CD14-positive monocyte (primary cell): ENCODE data around the gene LMO7. TPM values are rescaled to one million over a fixed set of nuclear protein-coding genes. Genes with fewer than 3 reads are reported as not detected.

Experiments used
- DNase-seq, 3 donors: peaks; one replicate each; pipeline ENCODE4 v3.0.0-alpha.2; 2011 to 2022
- H2AFZ ChIP-seq: 2 replicates; pipeline ENCODE4 v1.6.0; 2012; ENCODE audit warnings: mild to moderate bottlenecking, low read depth, low read length, inconsistent platforms; ENCODE audit not compliant: insufficient read depth, poor library complexity, severe bottlenecking
- H3K27ac ChIP-seq, 2 donors: 1 replicate in 1 of 2; 2 replicates in 1 of 2; pipeline ENCODE4 v1.5.1; 2012 to 2013; ENCODE audit warnings: low read length in 2 of 2, control low read depth in 1 of 2, inconsistent platforms in 1 of 2, low read depth in 1 of 2, mild to moderate bottlenecking in 1 of 2
- H3K27me3 ChIP-seq, 2 donors: one replicate each; pipeline versions ENCODE4 v1.6.0 to v1.6.1; 2011 to 2013; ENCODE audit warnings: low read length in 2 of 2; ENCODE audit not compliant: control insufficient read depth in 2 of 2, insufficient read depth in 2 of 2
- H3K36me3 ChIP-seq, 2 donors: replicated peaks in 1 of 2; 1 replicate in 1 of 2; 2 replicates in 1 of 2; pipeline versions ENCODE4 v1.5.1 to v1.6.1; 2012 to 2013; ENCODE audit warnings: low read length in 2 of 2, control low read depth in 1 of 2, inconsistent platforms in 1 of 2, mild to moderate bottlenecking in 1 of 2; ENCODE audit not compliant: insufficient read depth in 2 of 2, control insufficient read depth in 1 of 2
- H3K4me1 ChIP-seq, 2 donors: 1 replicate in 1 of 2; 2 replicates in 1 of 2; pipeline versions ENCODE4 v1.5.1 to v1.6.1; 2012 to 2013; ENCODE audit warnings: low read length in 2 of 2, control low read depth in 1 of 2, inconsistent platforms in 1 of 2, mild to moderate bottlenecking in 1 of 2, moderate library complexity in 1 of 2; ENCODE audit not compliant: insufficient read depth in 2 of 2, control insufficient read depth in 1 of 2
- H3K4me2 ChIP-seq: replicated peaks from 2 replicates; pipeline ENCODE3; 2012; ENCODE audit warnings: low read length, moderate library complexity, mild to moderate bottlenecking; ENCODE audit not compliant: poor library complexity, severe bottlenecking; ENCODE audit errors: extremely low read depth
- H3K4me3 ChIP-seq, 3 experiments: fragments of 200-600 bp in 1 of 3; sonication (generic) in 1 of 3; replicated peaks in 1 of 3; 1 replicate in 2 of 3; 2 replicates in 1 of 3; pipeline ENCODE4 v1.5.1; 2011 to 2013; ENCODE audit warnings: low read length in 3 of 3, mild to moderate bottlenecking in 3 of 3, control low read depth in 2 of 3, low read depth in 2 of 3, inconsistent platforms in 1 of 3, moderate library complexity in 1 of 3
- H3K79me2 ChIP-seq: 2 replicates; pipeline ENCODE4 v1.6.0; 2012; ENCODE audit warnings: mild to moderate bottlenecking, control low read depth, inconsistent platforms, low read length, moderate library complexity; ENCODE audit not compliant: insufficient read depth
- H3K9ac ChIP-seq: 2 replicates; pipeline ENCODE4 v1.6.0; 2017; ENCODE audit warnings: low read length, mild to moderate bottlenecking; ENCODE audit not compliant: insufficient read depth, poor library complexity, severe bottlenecking
- H3K9me3 ChIP-seq, 2 donors: replicated peaks in 1 of 2; 1 replicate in 1 of 2; 2 replicates in 1 of 2; pipeline versions ENCODE4 v1.5.1 to v1.6.1; 2012 to 2013; ENCODE audit warnings: low read length in 2 of 2, control low read depth in 1 of 2; ENCODE audit not compliant: control insufficient read depth in 1 of 2, insufficient read depth in 1 of 2
- H4K20me1 ChIP-seq: 2 replicates; pipeline ENCODE4 v1.6.0; 2012; ENCODE audit warnings: mild to moderate bottlenecking, low read length, control low read depth, moderate library complexity; ENCODE audit not compliant: insufficient read depth
- H3K27ac Mint-ChIP-seq, 7 donors: one replicate each; pipeline ENCODE4 v1.8.0; 2020; ENCODE audit warnings: mild to moderate bottlenecking in 7 of 7, mixed read lengths in 7 of 7, moderate library complexity in 6 of 7, inconsistent platforms in 2 of 7
- H3K27me3 Mint-ChIP-seq, 3 donors: one replicate each; pipeline ENCODE4 v1.8.0; 2021 to 2022; ENCODE audit warnings: low read depth in 3 of 3, mild to moderate bottlenecking in 3 of 3, mixed read lengths in 3 of 3, moderate library complexity in 3 of 3, inconsistent platforms in 1 of 3
- H3K36me3 Mint-ChIP-seq, 2 donors: one replicate each; pipeline ENCODE4 v1.8.0; 2020; ENCODE audit warnings: mixed read lengths in 2 of 2, inconsistent platforms in 1 of 2, mild to moderate bottlenecking in 1 of 2
- H3K4me1 Mint-ChIP-seq: one replicate; pipeline ENCODE4 v1.8.0; 2020; ENCODE audit warnings: mild to moderate bottlenecking, mixed read lengths
- H3K4me3 Mint-ChIP-seq, 2 donors: one replicate each; pipeline ENCODE4 v1.8.0; 2020; ENCODE audit warnings: mild to moderate bottlenecking in 2 of 2, mixed read lengths in 2 of 2, moderate library complexity in 1 of 2
- H3K9me3 Mint-ChIP-seq, 7 donors: one replicate each; pipeline ENCODE4 v1.8.0; 2020 to 2022; ENCODE audit warnings: mixed read lengths in 7 of 7, mild to moderate bottlenecking in 6 of 7, moderate library complexity in 6 of 7, inconsistent platforms in 2 of 7
- WGBS: methylation state at CpG from one replicate; pipeline ENCODE4 v1.1.5; 2013; ENCODE audit warnings: missing lambda C conversion rate; ENCODE audit not compliant: insufficient coverage; 5-methylcytosine and 5-hydroxymethylcytosine counted together
- intact Hi-C, 2 donors: fragments of 100-400 bp; cut with micrococcal nuclease; formaldehyde crosslinking; loops; one replicate each; pipeline versions ENCODE4 v1.15.0 to v1.15.1; 2023
- polyA plus RNA-seq, 3 donors: library from polyadenylated mRNA; depleted of rRNA in 1 of 3; unstranded in 2 of 3; stranded (reverse) in 1 of 3; fragments of 300-500 nt in 2 of 3; fragments of >200 nt in 1 of 3; fragmentation: Illumina TruSeq in 2 of 3; gene quantifications; 1 replicate in 2 of 3; 2 replicates in 1 of 3; pipeline ENCODE4 v1.2.3, GENCODE V29; 2012 to 2021
- TF ChIP-seq, protein P1 (sequence below): fragments of 200-600 bp; IDR thresholded peaks from one replicate; pipeline ENCODE4 v1.8.0; 2022; ENCODE audit warnings: antibody characterized with exemption, mild to moderate bottlenecking

Gene LMO7
- polyA plus RNA-seq, 3 donors, result 0.79 to 1.6 (median 0.90) TPM

DNA sequence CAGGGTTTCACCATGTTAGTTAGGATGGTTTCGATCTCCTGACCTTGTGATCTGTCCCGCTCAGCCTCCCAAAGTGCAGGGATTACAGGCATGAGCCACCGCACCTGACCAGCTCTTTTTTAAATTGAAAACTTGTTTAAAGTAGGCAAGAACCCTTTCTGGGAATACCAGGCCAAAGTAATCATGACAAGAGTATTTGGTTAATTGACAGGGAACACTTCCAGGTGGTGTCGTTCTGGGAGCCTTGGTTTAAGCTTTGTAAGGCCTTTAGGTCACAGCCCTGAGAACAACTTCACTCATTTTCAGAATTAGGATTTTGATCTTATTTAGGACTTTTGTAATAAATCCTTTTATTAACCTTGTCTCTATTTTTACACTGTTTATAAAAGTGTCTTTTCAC, 115.2 kb downstream of the LMO7 start:
- Histone ChIP-seq H2AFZ (no peak overlapping the region), H3K4me3 (no peak overlapping the region), H3K9ac (no peak overlapping the region), H3K36me3 (no peaks in the 10 kb centered on the region), H3K9me3 (peaks cover 11 to 12% of the 10 kb centered on the region in 2 donors), H3K4me1 (peaks cover 0 to 3% of the 10 kb centered on the region in 2 donors), H3K4me2 (no peak overlapping the region), H4K20me1 (no peaks in the 10 kb centered on the region), H3K79me2 (no peaks in the 10 kb centered on the region), H3K27me3 (no peaks in the 10 kb centered on the region), H3K27ac (no peak overlapping the region)
- no peaks in the 10 kb centered on the region for H3K36me3 Mint-ChIP-seq
- no peaks in the 10 kb centered on the region for H3K27me3 Mint-ChIP-seq
- TF ChIP-seq, protein P1, sequence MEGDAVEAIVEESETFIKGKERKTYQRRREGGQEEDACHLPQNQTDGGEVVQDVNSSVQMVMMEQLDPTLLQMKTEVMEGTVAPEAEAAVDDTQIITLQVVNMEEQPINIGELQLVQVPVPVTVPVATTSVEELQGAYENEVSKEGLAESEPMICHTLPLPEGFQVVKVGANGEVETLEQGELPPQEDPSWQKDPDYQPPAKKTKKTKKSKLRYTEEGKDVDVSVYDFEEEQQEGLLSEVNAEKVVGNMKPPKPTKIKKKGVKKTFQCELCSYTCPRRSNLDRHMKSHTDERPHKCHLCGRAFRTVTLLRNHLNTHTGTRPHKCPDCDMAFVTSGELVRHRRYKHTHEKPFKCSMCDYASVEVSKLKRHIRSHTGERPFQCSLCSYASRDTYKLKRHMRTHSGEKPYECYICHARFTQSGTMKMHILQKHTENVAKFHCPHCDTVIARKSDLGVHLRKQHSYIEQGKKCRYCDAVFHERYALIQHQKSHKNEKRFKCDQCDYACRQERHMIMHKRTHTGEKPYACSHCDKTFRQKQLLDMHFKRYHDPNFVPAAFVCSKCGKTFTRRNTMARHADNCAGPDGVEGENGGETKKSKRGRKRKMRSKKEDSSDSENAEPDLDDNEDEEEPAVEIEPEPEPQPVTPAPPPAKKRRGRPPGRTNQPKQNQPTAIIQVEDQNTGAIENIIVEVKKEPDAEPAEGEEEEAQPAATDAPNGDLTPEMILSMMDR, result no peak
- no peak overlapping the region for H3K4me3 Mint-ChIP-seq
- no peak for DNase-seq
- H3K9me3 Mint-ChIP-seq, result peaks cover 7 to 23% (median 12%) of the 10 kb centered on the region in 7 donors
- peaks cover 5% of the 10 kb centered on the region for H3K4me1 Mint-ChIP-seq
- no peak overlapping the region for H3K27ac Mint-ChIP-seq
- WGBS, result 100% methylated on average over 3 of the region's 4 CpGs
- intact Hi-C loops, result no loop called here

DNA sequence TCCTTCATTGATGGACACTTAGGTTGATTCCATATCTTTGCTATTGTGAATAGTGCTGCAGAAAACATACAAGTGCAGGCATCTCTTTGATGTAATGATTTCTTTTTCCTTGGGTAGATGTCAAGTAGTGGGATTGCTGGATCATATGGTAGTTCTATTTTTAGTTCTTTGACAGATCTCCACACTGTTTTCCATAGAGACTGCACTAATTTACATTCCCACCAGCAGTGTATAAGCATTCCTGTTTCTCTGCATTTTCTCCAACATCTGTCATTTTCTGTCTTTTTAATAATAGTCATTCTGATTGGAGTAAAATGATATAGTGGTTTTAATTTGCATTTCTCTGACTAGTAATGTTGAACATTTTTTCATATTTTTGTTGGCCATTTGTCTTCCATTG, 116.7 kb downstream of the LMO7 start:
- no peaks in the 10 kb centered on the region for H3K36me3 ChIP-seq
- Mint-ChIP-seq H3K27ac (no peak overlapping the region), H3K4me3 (no peak overlapping the region), H3K36me3 (no peaks in the 10 kb centered on the region), H3K4me1 (peaks cover 8% of the 10 kb centered on the region), H3K27me3 (no peaks in the 10 kb centered on the region), H3K9me3 (peaks cover 7 to 23% (median 12%) of the 10 kb centered on the region in 7 donors)
- intact Hi-C loops, result no loop called here
- no peak overlapping the region for H3K4me3 ChIP-seq
- no peak overlapping the region for H3K9ac ChIP-seq
- DNase-seq, result no peak
- no peak overlapping the region for H2AFZ ChIP-seq
- TF ChIP-seq, protein P1, result no peak
- H3K4me1 ChIP-seq, result peaks cover 0 to 3% of the 10 kb centered on the region in 2 donors
- no peak overlapping the region for H3K27ac ChIP-seq
- no peaks in the 10 kb centered on the region for H3K27me3 ChIP-seq
- H4K20me1 ChIP-seq, result no peaks in the 10 kb centered on the region
- no peaks in the 10 kb centered on the region for H3K79me2 ChIP-seq
- no peak overlapping the region for H3K4me2 ChIP-seq
- H3K9me3 ChIP-seq, result peaks cover 11 to 12% of the 10 kb centered on the region in 2 donors
